ENCODE data around the gene APEH.

GRCh38 chr3:49670940-49671290 is 3.2 kb upstream of the APEH start:
- no peak for TF ChIP-seq CTCF (IDR thresholded peaks at IDR 0.05)
- no peak for TF ChIP-seq POLR2AphosphoS5 (IDR thresholded peaks at IDR 0.05; ENCODE audit: insufficient read depth in 1 of 2, low read depth in 1 of 2)
